Progenitor cell of endocrine pancreas (in vitro differentiated cells): ENCODE data around the gene CCDC8. TPM values are rescaled to one million over a fixed set of nuclear protein-coding genes. Genes with fewer than 3 reads are reported as not detected.

ENCODE experiments used
- DNase-seq: peaks from one replicate; pipeline ENCODE4 v3.0.0; 2021; ENCODE audit warnings: low spot score; ENCODE audit not compliant: unreplicated experiment
- H3K27ac Mint-ChIP-seq: 2 replicates; pipeline ENCODE4 v1.8.0; 2021; ENCODE audit warnings: mild to moderate bottlenecking, moderate library complexity, mixed read lengths
- H3K27me3 Mint-ChIP-seq: 2 replicates; pipeline ENCODE4 v1.8.0; 2021; ENCODE audit warnings: mixed read lengths
- H3K36me3 Mint-ChIP-seq: 2 replicates; pipeline ENCODE4 v1.8.0; 2022; ENCODE audit warnings: mixed read lengths; ENCODE audit not compliant: insufficient read depth
- H3K4me1 Mint-ChIP-seq: 2 replicates; pipeline ENCODE4 v1.8.0; 2021; ENCODE audit warnings: low read depth, mixed read lengths
- H3K4me3 Mint-ChIP-seq: 2 replicates; pipeline ENCODE4 v1.8.0; 2021; ENCODE audit warnings: low read depth, mild to moderate bottlenecking, moderate library complexity, mixed read lengths
- H3K9me3 Mint-ChIP-seq: 2 replicates; pipeline ENCODE4 v1.8.0; 2021; ENCODE audit warnings: low read depth, mixed read lengths
- total RNA-seq: library from RNA; stranded (reverse); gene quantifications from 2 replicates; pipeline ENCODE4 v1.2.1, GENCODE V29; 2021
- TF ChIP-seq, protein P1 (sequence below): fragments of 200-600 bp; sonication (generic); IDR thresholded peaks from one replicate; pipeline ENCODE4 v1.5.0; 2021; ENCODE audit warnings: antibody characterized with exemption, mild to moderate bottlenecking; ENCODE audit not compliant: unreplicated experiment

CCDC8 gene
- total RNA-seq, 1 donor from 2014 or later = 33.8 TPM

DNA sequence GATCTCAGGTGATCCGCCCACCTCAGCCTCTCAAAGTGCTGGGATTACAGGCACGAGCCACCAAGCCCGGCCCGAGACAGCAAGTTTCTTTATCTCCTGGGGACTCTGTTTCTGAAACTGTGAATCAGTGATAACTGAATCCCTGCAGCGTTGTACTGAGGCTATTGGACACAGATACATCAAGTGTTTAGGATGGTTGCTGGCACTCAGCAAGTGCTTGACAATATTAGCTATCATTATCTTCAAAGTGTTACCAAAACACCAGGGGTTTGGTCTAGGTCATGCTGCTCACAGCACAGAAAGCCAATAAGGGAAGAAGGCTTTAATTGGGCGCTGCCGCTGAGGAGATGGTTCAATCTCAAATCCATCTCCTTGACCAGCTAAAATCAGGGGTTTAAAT is 35.9 kb upstream of the CCDC8 start:
- TF ChIP-seq, protein P1, sequence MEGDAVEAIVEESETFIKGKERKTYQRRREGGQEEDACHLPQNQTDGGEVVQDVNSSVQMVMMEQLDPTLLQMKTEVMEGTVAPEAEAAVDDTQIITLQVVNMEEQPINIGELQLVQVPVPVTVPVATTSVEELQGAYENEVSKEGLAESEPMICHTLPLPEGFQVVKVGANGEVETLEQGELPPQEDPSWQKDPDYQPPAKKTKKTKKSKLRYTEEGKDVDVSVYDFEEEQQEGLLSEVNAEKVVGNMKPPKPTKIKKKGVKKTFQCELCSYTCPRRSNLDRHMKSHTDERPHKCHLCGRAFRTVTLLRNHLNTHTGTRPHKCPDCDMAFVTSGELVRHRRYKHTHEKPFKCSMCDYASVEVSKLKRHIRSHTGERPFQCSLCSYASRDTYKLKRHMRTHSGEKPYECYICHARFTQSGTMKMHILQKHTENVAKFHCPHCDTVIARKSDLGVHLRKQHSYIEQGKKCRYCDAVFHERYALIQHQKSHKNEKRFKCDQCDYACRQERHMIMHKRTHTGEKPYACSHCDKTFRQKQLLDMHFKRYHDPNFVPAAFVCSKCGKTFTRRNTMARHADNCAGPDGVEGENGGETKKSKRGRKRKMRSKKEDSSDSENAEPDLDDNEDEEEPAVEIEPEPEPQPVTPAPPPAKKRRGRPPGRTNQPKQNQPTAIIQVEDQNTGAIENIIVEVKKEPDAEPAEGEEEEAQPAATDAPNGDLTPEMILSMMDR = no peak
- no peak for DNase-seq
- no peak overlapping the region for H3K27ac Mint-ChIP-seq
- no peaks in the 10 kb centered on the region for H3K27me3 Mint-ChIP-seq
- H3K9me3 Mint-ChIP-seq = peaks cover 7% of the 10 kb centered on the region
- no peaks in the 10 kb centered on the region for H3K4me1 Mint-ChIP-seq
- no peak overlapping the region for H3K4me3 Mint-ChIP-seq
- no peaks in the 10 kb centered on the region for H3K36me3 Mint-ChIP-seq

GRCh38 chr19:46448601-46449000 is 35.2 kb upstream of the CCDC8 start:
- TF ChIP-seq, protein P1 = no peak
- Mint-ChIP-seq H3K36me3 (no peaks in the 10 kb centered on the region), H3K27ac (no peak overlapping the region), H3K9me3 (peaks cover 7% of the 10 kb centered on the region), H3K4me3 (no peak overlapping the region), H3K4me1 (no peaks in the 10 kb centered on the region), H3K27me3 (no peaks in the 10 kb centered on the region)
- DNase-seq = no peak

DNA sequence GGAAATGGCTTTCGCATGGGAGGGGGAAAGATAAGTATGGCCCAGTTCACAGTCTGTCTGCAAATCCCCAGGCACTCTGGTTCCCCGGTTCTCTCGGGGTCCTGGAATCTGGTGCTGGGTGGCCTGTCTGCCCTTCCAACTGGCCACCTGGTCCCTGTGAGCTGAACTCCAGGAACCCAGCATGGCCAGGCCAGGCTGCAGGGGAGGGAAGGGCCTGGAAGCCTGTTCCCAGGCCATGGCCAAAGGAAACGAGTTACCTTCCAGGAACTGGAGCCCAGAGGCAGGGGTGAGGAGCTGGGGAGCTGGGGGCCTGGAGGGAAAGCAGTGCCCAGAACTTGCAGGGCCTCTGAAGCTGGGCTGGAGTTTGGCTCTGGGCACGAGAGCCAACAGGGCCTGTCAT is 34.5 kb upstream of the CCDC8 start:
- Mint-ChIP-seq H3K4me1 (no peaks in the 10 kb centered on the region), H3K4me3 (no peak overlapping the region), H3K27me3 (no peaks in the 10 kb centered on the region), H3K9me3 (peaks cover 7% of the 10 kb centered on the region), H3K27ac (no peak overlapping the region), H3K36me3 (no peaks in the 10 kb centered on the region)
- DNase-seq = no peak
- TF ChIP-seq, protein P1 = no peak

DNA sequence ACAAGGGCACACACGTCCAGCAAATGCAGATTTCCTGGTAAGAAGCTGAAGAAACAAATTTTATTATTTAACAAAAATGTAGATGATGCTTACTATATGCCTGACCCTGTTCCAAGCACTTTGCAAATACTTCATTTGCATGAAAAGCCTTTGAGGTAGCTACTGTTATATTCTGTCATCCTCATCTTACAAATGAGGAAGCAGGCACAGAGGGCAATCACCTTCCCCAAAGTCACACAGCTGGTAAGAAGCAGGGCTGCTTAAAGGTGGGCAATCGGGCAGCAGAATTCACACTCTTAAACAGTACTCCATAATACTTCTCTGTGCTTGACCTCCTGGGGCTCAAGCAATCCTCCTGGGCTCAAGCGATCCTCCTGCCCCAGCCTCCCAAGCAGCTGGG is 33.6 kb upstream of the CCDC8 start:
- Mint-ChIP-seq H3K9me3 (peaks cover 7% of the 10 kb centered on the region), H3K27me3 (no peaks in the 10 kb centered on the region), H3K36me3 (no peaks in the 10 kb centered on the region), H3K27ac (no peak overlapping the region), H3K4me3 (no peak overlapping the region), H3K4me1 (no peaks in the 10 kb centered on the region)
- TF ChIP-seq, protein P1 = no peak
- no peak for DNase-seq

GRCh38 chr19:46446021-46446420 is 32.7 kb upstream of the CCDC8 start:
- no peak overlapping the region for H3K27ac Mint-ChIP-seq
- TF ChIP-seq, protein P1 = no peak
- no peaks in the 10 kb centered on the region for H3K4me1 Mint-ChIP-seq
- no peak overlapping the region for H3K4me3 Mint-ChIP-seq
- H3K36me3 Mint-ChIP-seq = no peaks in the 10 kb centered on the region
- H3K27me3 Mint-ChIP-seq = no peaks in the 10 kb centered on the region
- peaks cover 7% of the 10 kb centered on the region for H3K9me3 Mint-ChIP-seq
- DNase-seq = no peak
